OCI-LY7 (cell line): ENCODE measurements around the gene STXBP3. TPM values are rescaled to one million over a fixed set of nuclear protein-coding genes. Genes with fewer than 3 reads are reported as not detected.

ENCODE experiments used
- BruUV-seq: library from RNA; stranded (reverse); fragments of 400-500 nt; replicated peaks from 2 replicates; lab custom pipeline; 2021; lab: Mats Ljungman, UMichigan
- CTCF ChIA-PET: fragments of 300-600 bp; sonication (Branson Sonifier 250); formaldehyde crosslinking; loops from one replicate; lab custom pipeline; 2022; ENCODE audit warnings: antibody characterized with exemption; ENCODE audit not compliant: unreplicated experiment; lab: Charles Lee
- POLR2A ChIA-PET: fragments of 300-600 bp; sonication (Branson Sonifier 250); formaldehyde crosslinking; loops from one replicate; lab custom pipeline; 2022; ENCODE audit warnings: antibody characterized with exemption; lab: Charles Lee
- DNase-seq: peaks from one replicate; pipeline ENCODE4 v3.0.0-alpha.2; 2015; ENCODE audit warnings: low spot score
- H2AFZ ChIP-seq: fragments of 200-600 bp; sonication (generic), shearing (Covaris generic); 2 replicates; pipeline ENCODE4 v1.6.1; 2014; ENCODE audit warnings: mild to moderate bottlenecking, antibody characterized with exemption, low read length, moderate library complexity
- H3K27ac ChIP-seq: fragments of 200-600 bp; sonication (generic); 2 replicates; pipeline ENCODE4 v1.5.1; 2014; ENCODE audit warnings: mixed run types, low read depth, mild to moderate bottlenecking, moderate library complexity, low read length, inconsistent platforms; ENCODE audit not compliant: poor library complexity, severe bottlenecking
- H3K36me3 ChIP-seq: fragments of 200-600 bp; sonication (generic); 2 replicates; pipeline ENCODE4 v1.6.1; 2014; ENCODE audit warnings: mild to moderate bottlenecking, antibody characterized with exemption, low read length, moderate library complexity, mixed read lengths; ENCODE audit not compliant: insufficient read depth
- H3K4me1 ChIP-seq: fragments of 200-600 bp; sonication (generic); 2 replicates; pipeline ENCODE4 v1.5.1; 2014; ENCODE audit warnings: mild to moderate bottlenecking, low read length; ENCODE audit not compliant: insufficient read depth, poor library complexity, severe bottlenecking
- H3K4me2 ChIP-seq: fragments of 200-600 bp; sonication (generic); 2 replicates; pipeline ENCODE4 v1.6.1; 2014; ENCODE audit warnings: mild to moderate bottlenecking, low read length
- H3K4me3 ChIP-seq: fragments of 200-600 bp; sonication (generic); 2 replicates; pipeline ENCODE4 v1.5.1; 2014; ENCODE audit warnings: mild to moderate bottlenecking, low read depth, low read length; ENCODE audit not compliant: poor library complexity, severe bottlenecking
- H3K79me2 ChIP-seq: fragments of 200-600 bp; sonication (generic); 2 replicates; pipeline ENCODE4 v1.6.1; 2016; ENCODE audit warnings: low read depth, mild to moderate bottlenecking, low read length, moderate library complexity, mixed read lengths; ENCODE audit not compliant: insufficient read depth
- H3K9me2 ChIP-seq: fragments of 200-600 bp; sonication (generic); 2 replicates; pipeline ENCODE4 v1.6.1; 2016; ENCODE audit warnings: mild to moderate bottlenecking, low read length, mixed read lengths; ENCODE audit not compliant: insufficient read depth
- H3K9me3 ChIP-seq: fragments of 200-600 bp; sonication (generic); 2 replicates; pipeline ENCODE4 v1.6.1; 2014; ENCODE audit warnings: mild to moderate bottlenecking, mixed run types, low read length, mixed read lengths
- H4K20me1 ChIP-seq: fragments of 200-600 bp; sonication (generic); 2 replicates; pipeline ENCODE4 v1.6.1; 2014; ENCODE audit warnings: mild to moderate bottlenecking, antibody characterized with exemption, low read length, moderate library complexity, mixed read lengths; ENCODE audit not compliant: insufficient read depth
- EZH2phosphoT487 ChIP-seq: fragments of 200-600 bp; sonication (generic); IDR thresholded peaks from 2 replicates; pipeline ENCODE4 v1.6.1; 2018; ENCODE audit warnings: low read depth, borderline replicate concordance, mild to moderate bottlenecking, mixed run types, antibody characterized with exemption, low read length, moderate library complexity, mixed read lengths
- intact Hi-C: fragments of 100-400 bp; cut with micrococcal nuclease; formaldehyde crosslinking; loops from one replicate; pipeline ENCODE4 v1.10.0; 2022; ENCODE audit not compliant: unreplicated experiment
- total RNA-seq, 2 experiments: library from RNA; depleted of rRNA in 1 of 2; stranded (reverse); fragments of >200 nt in 1 of 2; shearing (Covaris generic) in 1 of 2; gene quantifications; 2 replicates each; pipeline ENCODE4 v1.2.3, GENCODE V29; 2014 to 2022
- TF ChIP-seq, protein P1 (sequence below): fragments of 200-600 bp; sonication (generic); conservative IDR thresholded peaks from 2 replicates; pipeline ENCODE4 v1.5.1; 2014; ENCODE audit warnings: mild to moderate bottlenecking, antibody characterized with exemption, low read length, moderate library complexity, mixed read lengths

The STXBP3 gene
- total RNA-seq, 2 experiments from 2014 or later = 27.7 to 38.2 TPM

DNA sequence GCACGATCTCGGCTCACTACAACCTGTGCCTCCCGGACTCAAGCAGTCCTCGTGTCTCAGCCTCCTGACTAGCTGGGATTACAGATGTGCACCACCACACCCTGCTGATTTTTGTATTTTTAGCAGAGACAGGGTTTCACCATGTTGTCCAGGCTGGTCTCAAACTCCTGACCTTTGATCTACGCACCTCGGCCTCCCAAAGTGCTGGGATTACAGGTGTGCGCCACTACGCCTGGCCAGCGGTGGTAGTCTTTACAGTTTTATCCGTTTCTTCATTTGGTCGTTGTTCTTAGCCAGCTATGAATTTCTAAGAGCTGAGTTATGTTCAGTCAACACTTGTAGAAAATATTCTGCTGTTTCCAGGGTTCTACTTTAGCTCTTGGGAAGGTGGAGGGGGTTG, 57.1 kb downstream of the STXBP3 start:
- intact Hi-C loops = no loop called here
- H3K79me2 ChIP-seq = no peaks in the 10 kb centered on the region
- BruUV-seq = no TSS peak

DNA sequence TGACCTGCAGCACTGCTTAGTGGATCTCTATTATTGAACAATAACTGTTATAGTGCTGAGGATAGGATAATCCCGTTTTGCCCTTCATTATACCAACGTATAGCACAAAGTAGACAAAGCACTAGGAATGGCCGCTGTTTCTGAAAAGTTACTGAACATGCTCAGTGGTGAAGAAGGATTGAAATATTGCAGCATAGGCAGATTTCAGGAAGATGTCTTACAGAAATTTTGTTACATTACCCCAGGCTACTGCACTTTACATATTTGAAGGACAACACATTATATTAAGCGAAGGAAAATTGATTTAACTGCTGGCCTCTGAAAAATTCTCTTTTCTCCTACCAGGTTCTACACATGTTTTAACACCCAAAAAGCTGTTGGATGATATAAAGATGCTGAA, 62.0 kb downstream of the STXBP3 start:
- H3K9me3 ChIP-seq = no peaks in the 10 kb centered on the region
- H3K36me3 ChIP-seq = peaks cover 56% of the 10 kb centered on the region
- intact Hi-C loops = no loop called here
- no peak overlapping the region for H3K4me3 ChIP-seq
- CTCF ChIA-PET = no interaction called here
- no peak overlapping the region for H3K4me2 ChIP-seq
- POLR2A ChIA-PET = interaction anchor here (0.6 kb wide), 1 partner anchor 701 kb away, joined by 3 read pairs; no protein-coding TSS in a partner anchor
- TF ChIP-seq, protein P1, sequence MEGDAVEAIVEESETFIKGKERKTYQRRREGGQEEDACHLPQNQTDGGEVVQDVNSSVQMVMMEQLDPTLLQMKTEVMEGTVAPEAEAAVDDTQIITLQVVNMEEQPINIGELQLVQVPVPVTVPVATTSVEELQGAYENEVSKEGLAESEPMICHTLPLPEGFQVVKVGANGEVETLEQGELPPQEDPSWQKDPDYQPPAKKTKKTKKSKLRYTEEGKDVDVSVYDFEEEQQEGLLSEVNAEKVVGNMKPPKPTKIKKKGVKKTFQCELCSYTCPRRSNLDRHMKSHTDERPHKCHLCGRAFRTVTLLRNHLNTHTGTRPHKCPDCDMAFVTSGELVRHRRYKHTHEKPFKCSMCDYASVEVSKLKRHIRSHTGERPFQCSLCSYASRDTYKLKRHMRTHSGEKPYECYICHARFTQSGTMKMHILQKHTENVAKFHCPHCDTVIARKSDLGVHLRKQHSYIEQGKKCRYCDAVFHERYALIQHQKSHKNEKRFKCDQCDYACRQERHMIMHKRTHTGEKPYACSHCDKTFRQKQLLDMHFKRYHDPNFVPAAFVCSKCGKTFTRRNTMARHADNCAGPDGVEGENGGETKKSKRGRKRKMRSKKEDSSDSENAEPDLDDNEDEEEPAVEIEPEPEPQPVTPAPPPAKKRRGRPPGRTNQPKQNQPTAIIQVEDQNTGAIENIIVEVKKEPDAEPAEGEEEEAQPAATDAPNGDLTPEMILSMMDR = no peak
- TF ChIP-seq EZH2phosphoT487 = no peak
- BruUV-seq = no TSS peak
- H3K79me2 ChIP-seq = no peaks in the 10 kb centered on the region
- H3K27ac ChIP-seq = no peak overlapping the region
- no peaks in the 10 kb centered on the region for H3K9me2 ChIP-seq
- no peak for DNase-seq
- H3K4me1 ChIP-seq = no peaks in the 10 kb centered on the region
- no peaks in the 10 kb centered on the region for H4K20me1 ChIP-seq
- no peak overlapping the region for H2AFZ ChIP-seq

More for the DNA sequence above, 57.1 kb downstream of the STXBP3 start:
- Histone ChIP-seq H3K36me3 (peaks cover 80% of the 10 kb centered on the region), H3K9me3 (no peaks in the 10 kb centered on the region), H2AFZ (no peak overlapping the region), H3K9me2 (no peaks in the 10 kb centered on the region), H4K20me1 (no peaks in the 10 kb centered on the region), H3K4me1 (no peaks in the 10 kb centered on the region), H3K4me2 (no peak overlapping the region), H3K4me3 (no peak overlapping the region), H3K27ac (no peak overlapping the region)
- POLR2A ChIA-PET = interaction anchor here (0.6 to 1.5 kb wide), 2 partner anchors 51 to 713 kb away, joined by 5 read pairs; no protein-coding TSS in a partner anchor
- CTCF ChIA-PET = no interaction called here
- TF ChIP-seq EZH2phosphoT487 = no peak
- TF ChIP-seq, protein P1 = no peak
- no peak for DNase-seq

DNA sequence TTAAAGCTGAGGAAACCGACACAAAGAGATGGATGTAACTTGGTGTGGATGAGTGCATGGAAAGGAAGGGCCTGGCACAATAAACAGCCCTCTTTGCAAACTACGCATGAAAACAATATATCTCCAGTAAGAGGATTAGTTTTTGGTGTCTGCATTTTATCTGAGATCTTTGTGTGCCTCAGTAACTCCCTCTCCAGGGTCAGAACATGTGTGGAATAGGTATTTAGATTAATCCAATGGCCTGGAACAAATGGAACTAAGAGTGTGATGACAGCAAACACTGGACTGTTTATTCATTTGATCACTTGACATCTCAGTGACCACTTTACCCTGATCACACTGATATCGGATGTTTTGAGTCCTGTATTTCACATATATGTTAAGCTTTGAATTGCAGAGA, 65.1 kb downstream of the STXBP3 start:
- H2AFZ ChIP-seq = no peak overlapping the region
- no peak overlapping the region for H3K27ac ChIP-seq
- H3K36me3 ChIP-seq = peaks cover 31% of the 10 kb centered on the region
- H3K4me2 ChIP-seq = no peak overlapping the region
- no peaks in the 10 kb centered on the region for H3K9me2 ChIP-seq
- H3K4me1 ChIP-seq = no peaks in the 10 kb centered on the region
- intact Hi-C loops = no loop called here
- ChIA-PET POLR2A (interaction anchor here (0.5 to 0.9 kb wide), 3 partner anchors 18 to 77 kb away, joined by 3 to 8 read pairs (median 4); no protein-coding TSS in a partner anchor), CTCF (no interaction called here)
- H3K79me2 ChIP-seq = no peaks in the 10 kb centered on the region
- TF ChIP-seq, protein P1 = no peak
- no peak for TF ChIP-seq EZH2phosphoT487
- H3K9me3 ChIP-seq = no peaks in the 10 kb centered on the region
- no peaks in the 10 kb centered on the region for H4K20me1 ChIP-seq
- no peak overlapping the region for H3K4me3 ChIP-seq
- no peak for DNase-seq
- no TSS peak for BruUV-seq
